KOPT-K1 (cell line): ENCODE data around the gene TAF11L5.
"Not testable (repeated sequence)": the region's sequence is repeated elsewhere in the genome, so short reads cannot be mapped to it uniquely, and the experiment has no call there.

Source experiments
- H3K27ac ChIP-seq: fragments of 200-600 bp; sonication (generic); 2 replicates; pipeline ENCODE4 v1.5.1; 2016; ENCODE audit warnings: antibody characterized with exemption, mild to moderate bottlenecking, low read depth, low read length; ENCODE audit not compliant: poor library complexity, severe bottlenecking
- H3K36me3 ChIP-seq: fragments of 200-600 bp; sonication (generic); 2 replicates; pipeline ENCODE4 v1.5.1; 2017; ENCODE audit warnings: antibody characterized with exemption, mild to moderate bottlenecking, low read length, moderate library complexity; ENCODE audit not compliant: insufficient read depth
- H3K9me3 ChIP-seq: fragments of 200-600 bp; sonication (generic); 2 replicates; pipeline ENCODE4 v1.5.1; 2017; ENCODE audit warnings: antibody characterized with exemption, low read length, mild to moderate bottlenecking; ENCODE audit not compliant: insufficient read depth, poor library complexity, severe bottlenecking

The TAF11L5 gene

GRCh38 chr5:17524935-17525334 lies at the start of gene TAF11L5:
Gene TAF11L5 (plus strand): TSS chr5:17525235.
- H3K27ac ChIP-seq, H3K36me3 ChIP-seq, H3K9me3 ChIP-seq: not testable (repeated sequence)

GRCh38 chr5:17477043-17477442 lies 48.0 kb upstream of the TAF11L5 start:
- Histone ChIP-seq H3K36me3 (no peaks in the 10 kb centered on the region), H3K27ac (no peak overlapping the region)

GRCh38 chr5:17477573-17478265 lies 47.3 kb upstream of the TAF11L5 start:
- Histone ChIP-seq H3K36me3 (no peaks in the 10 kb centered on the region), H3K9me3 (no peaks in the 10 kb centered on the region), H3K27ac (no peak overlapping the region)

More at GRCh38 chr5:17477043-17477442, 48.0 kb upstream of the TAF11L5 start:
- H3K9me3 ChIP-seq = no peaks in the 10 kb centered on the region

GRCh38 chr5:17481378-17481777 lies 43.7 kb upstream of the TAF11L5 start:
- H3K36me3 ChIP-seq = no peaks in the 10 kb centered on the region
- no peaks in the 10 kb centered on the region for H3K9me3 ChIP-seq
- H3K27ac ChIP-seq = no peak overlapping the region

GRCh38 chr5:17482790-17483189 lies 42.2 kb upstream of the TAF11L5 start:
- Histone ChIP-seq H3K27ac (no peak overlapping the region), H3K9me3 (no peaks in the 10 kb centered on the region), H3K36me3 (no peaks in the 10 kb centered on the region)

GRCh38 chr5:17486464-17487173 lies 38.4 kb upstream of the TAF11L5 start:
- H3K9me3 ChIP-seq, H3K27ac ChIP-seq, H3K36me3 ChIP-seq: not testable (repeated sequence)

- Histone ChIP-seq H3K36me3 (no peaks in the 10 kb centered on the region), H3K9me3 (no peaks in the 10 kb centered on the region), H3K27ac (no peak overlapping the region)
Measured at GRCh38 chr5:17487174-17487512, 37.9 kb upstream of the TAF11L5 start.

GRCh38 chr5:17491257-17491656 lies 33.8 kb upstream of the TAF11L5 start:
- not testable (repeated sequence) for H3K27ac ChIP-seq, H3K9me3 ChIP-seq, H3K36me3 ChIP-seq

GRCh38 chr5:17492770-17493169 lies 32.3 kb upstream of the TAF11L5 start:
- Histone ChIP-seq H3K36me3 (no peaks in the 10 kb centered on the region), H3K27ac (no peak overlapping the region), H3K9me3 (no peaks in the 10 kb centered on the region)

- H3K27ac ChIP-seq = no peak overlapping the region
- no peaks in the 10 kb centered on the region for H3K9me3 ChIP-seq
- H3K36me3 ChIP-seq = no peaks in the 10 kb centered on the region
Measured at GRCh38 chr5:17497446-17497845, 27.6 kb upstream of the TAF11L5 start.

GRCh38 chr5:17497931-17498330 lies 27.1 kb upstream of the TAF11L5 start, which contains the start of gene TAF11L2:
Gene TAF11L2 (plus strand): TSS chr5:17498231.
- not testable (repeated sequence) for H3K36me3 ChIP-seq, H3K9me3 ChIP-seq, H3K27ac ChIP-seq

- Histone ChIP-seq H3K27ac (no peak overlapping the region), H3K36me3 (no peaks in the 10 kb centered on the region), H3K9me3 (no peaks in the 10 kb centered on the region)
Measured at GRCh38 chr5:17511775-17512325, 13.2 kb upstream of the TAF11L5 start.

- H3K36me3 ChIP-seq, H3K27ac ChIP-seq, H3K9me3 ChIP-seq: not testable (repeated sequence)
Measured at GRCh38 chr5:17517526-17517925, 7.5 kb upstream of the TAF11L5 start.

GRCh38 chr5:17518067-17518466 lies 7.0 kb upstream of the TAF11L5 start, which contains the start of gene TAF11L3:
Gene TAF11L3 (plus strand): TSS chr5:17518367.
- H3K36me3 ChIP-seq, H3K27ac ChIP-seq: not testable (repeated sequence)

GRCh38 chr5:17519508-17519907 lies 5.5 kb upstream of the TAF11L5 start:
- H3K36me3 ChIP-seq, H3K27ac ChIP-seq, H3K9me3 ChIP-seq: not testable (repeated sequence)

More at GRCh38 chr5:17518067-17518466, 7.0 kb upstream of the TAF11L5 start, which contains the start of gene TAF11L3:
- not testable (repeated sequence) for H3K9me3 ChIP-seq

GRCh38 chr5:17521501-17521900 lies 3.5 kb upstream of the TAF11L5 start, which contains the start of gene TAF11L4:
Gene TAF11L4 (plus strand): TSS chr5:17521801.
- H3K9me3 ChIP-seq = not testable (repeated sequence)

More at GRCh38 chr5:17521501-17521900, 3.5 kb upstream of the TAF11L5 start, which contains the start of gene TAF11L4:
- not testable (repeated sequence) for H3K36me3 ChIP-seq, H3K27ac ChIP-seq
